Fibroblast of upper back skin (primary cell): ENCODE results near the gene ZNF593.

ENCODE experiments used
- DNase-seq: peaks from one replicate; pipeline ENCODE4 v3.0.0-alpha.2; 2013

The ZNF593 gene

GRCh38 chr1:26171084-26172072 lies 1.7 kb downstream of the ZNF593 start, which contains the start of gene ZNF593OS:
Gene ZNF593OS, minus strand, starts transcription at chr1:26171832. Its CDS starts 171 bp downstream, at chr1:26171661.
- DNase-seq, result no peak

DNA sequence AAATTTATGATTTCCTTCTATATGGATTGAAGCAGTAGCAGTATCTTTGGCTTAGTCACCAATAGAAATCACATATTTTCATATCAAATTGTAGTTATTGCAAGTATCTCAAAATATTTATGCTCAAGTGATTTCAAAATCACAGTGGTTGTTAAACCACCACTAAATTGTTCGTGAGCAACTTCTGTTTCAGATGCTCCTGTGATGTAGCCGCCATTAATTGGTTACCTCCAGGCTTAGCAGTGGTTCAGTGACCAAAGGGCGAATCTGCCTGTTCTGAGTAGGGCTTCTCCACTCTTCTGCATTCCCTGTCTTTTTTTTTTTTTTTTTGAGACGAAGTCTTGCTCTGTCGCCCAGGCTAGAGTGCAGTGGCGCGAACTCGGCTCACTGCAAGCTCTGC lies 5.6 kb downstream of the ZNF593 start:
- no peak for DNase-seq

GRCh38 chr1:26177182-26177684 lies 7.5 kb downstream of the ZNF593 start, which contains the start of gene CNKSR1:
Gene CNKSR1, plus strand, starts transcription at chr1:26177491. Its CDS starts 57 bp downstream, at chr1:26177548.
- DNase-seq, result no peak

GRCh38 chr1:26180010-26180506 lies 10.3 kb downstream of the ZNF593 start:
- DNase-seq, result no peak

- DNase-seq, result no peak
These were observed 12.1 kb downstream of the ZNF593 start for GRCh38 chr1:26181586-26182382.

DNA sequence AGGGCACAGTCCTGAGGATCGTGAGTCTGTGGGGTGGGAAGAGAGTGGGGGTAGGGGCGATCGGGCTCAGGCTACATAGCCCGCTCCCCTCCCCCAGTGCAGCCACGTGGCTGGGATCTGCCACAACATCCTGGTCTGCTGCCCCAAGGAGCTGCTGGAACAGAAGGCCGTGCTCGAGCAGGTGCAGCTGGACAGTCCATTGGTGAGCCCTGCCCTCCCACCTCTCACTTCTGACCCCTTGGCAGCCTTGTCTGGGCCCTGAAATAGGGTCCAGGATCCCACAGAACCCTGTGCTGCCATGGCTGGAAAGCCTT lies 12.6 kb downstream of the ZNF593 start:
- no peak for DNase-seq

- no peak for DNase-seq
These were observed 14.4 kb downstream of the ZNF593 start for GRCh38 chr1:26184086-26184485.

DNA sequence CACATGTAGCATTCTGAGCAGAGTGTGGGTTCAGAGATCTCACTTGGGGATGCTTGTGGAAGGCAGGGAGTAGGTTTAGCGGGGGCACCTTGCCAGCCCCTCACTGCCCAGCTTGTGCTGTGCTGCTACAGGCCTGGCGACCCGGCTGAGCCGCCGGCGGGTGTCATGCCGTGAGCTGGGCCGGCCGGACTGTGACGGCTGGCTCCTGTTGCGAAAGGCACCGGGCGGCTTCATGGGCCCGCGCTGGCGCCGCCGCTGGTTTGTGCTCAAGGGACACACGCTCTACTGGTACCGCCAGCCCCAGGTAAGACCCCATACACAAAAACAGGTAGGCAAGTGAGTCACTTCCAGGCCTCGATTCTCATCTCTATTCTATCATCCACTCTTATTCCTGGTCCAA lies 15.2 kb downstream of the ZNF593 start:
- DNase-seq, result no peak

DNA sequence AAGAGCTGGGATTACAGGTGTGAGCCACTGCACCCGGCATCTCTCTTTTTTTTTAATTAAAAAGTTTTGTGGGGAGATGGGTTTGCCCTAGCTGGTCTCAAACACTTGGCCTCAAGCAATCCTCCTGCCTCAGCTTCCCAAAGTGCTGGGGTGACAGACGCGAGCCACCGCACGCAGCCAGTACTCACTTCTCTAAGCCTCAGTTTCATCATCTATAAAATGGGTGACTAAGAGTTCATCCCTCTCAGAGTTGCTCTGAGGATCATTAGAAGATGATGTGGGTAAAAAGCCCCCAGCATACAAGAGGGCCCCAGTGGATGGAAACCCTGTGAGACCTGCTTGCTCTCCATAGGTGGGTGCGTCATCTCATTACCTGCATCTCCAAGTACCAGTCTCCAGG lies 18.2 kb downstream of the ZNF593 start:
- DNase-seq, result no peak

- DNase-seq, result no peak
These were observed 18.8 kb downstream of the ZNF593 start for GRCh38 chr1:26188477-26188876.

GRCh38 chr1:26189331-26189730 lies 19.6 kb downstream of the ZNF593 start:
- DNase-seq, result no peak

DNA sequence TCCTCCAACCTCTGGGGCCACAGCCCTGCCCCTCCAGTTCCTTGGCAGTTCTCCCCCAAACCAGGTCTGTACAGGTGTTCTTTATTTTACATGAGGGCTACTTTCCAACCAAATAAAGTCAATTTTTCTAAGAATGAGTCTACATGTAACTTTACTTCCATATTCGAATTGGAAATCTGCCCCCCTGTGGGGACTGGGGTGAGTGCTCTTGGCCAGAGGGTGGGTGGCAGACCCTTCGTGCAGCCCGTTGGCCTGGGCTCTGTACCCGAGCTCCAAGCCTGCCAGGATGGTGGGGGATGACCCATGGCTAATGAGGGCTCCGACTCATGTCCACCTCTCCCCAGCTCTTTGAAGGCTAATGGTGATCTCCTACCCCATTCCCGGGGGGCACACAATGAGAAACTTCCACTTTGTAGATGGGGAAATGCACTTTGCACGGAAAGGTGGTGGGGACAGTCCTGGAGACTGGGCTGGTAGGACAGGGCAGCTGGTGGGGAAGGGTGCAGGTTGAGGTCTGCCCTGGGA lies 20.1 kb downstream of the ZNF593 start:
- no peak for DNase-seq

DNA sequence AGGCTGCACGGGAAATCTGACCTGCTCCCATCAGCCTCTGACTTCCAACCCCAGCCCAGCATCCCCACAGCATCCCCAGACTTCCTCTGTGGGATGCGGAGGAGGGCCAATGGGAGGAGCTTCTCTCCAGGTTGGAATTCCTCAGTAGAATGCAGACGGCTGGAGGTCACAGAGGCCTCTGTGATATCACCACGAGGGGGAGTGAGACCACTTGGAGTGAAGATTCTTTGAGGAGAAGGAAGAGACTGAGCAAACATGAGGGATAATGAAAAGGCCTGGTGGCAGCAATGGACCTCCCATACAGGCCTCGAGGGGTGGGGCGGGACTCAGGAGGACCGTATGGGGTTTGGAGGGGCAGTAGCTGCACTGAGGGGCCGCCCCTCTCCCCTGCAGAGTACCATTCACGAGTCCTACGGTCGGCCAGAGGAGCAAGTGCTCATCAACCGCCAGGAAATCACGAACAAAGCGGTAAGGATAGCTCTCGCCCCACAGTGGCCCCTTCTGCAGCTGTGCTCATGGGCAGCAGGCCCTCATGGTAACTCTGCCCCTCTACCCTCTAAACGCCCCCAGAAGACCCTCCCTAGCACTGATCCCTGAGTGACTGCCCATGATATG lies 20.8 kb downstream of the ZNF593 start, which contains the start of gene CATSPER4:
Gene CATSPER4, plus strand, starts transcription at position 230 of the 615 bp plus-strand sequence. Its CDS starts 26 bp downstream, at position 256.
- DNase-seq, result peak; percentile 36

GRCh38 chr1:26191739-26192138 lies 22.0 kb downstream of the ZNF593 start:
- DNase-seq, result no peak

- DNase-seq, result no peak
These were observed 26.1 kb downstream of the ZNF593 start for GRCh38 chr1:26195805-26196204.

GRCh38 chr1:26197301-26197700 lies 27.6 kb downstream of the ZNF593 start:
- DNase-seq, result no peak

DNA sequence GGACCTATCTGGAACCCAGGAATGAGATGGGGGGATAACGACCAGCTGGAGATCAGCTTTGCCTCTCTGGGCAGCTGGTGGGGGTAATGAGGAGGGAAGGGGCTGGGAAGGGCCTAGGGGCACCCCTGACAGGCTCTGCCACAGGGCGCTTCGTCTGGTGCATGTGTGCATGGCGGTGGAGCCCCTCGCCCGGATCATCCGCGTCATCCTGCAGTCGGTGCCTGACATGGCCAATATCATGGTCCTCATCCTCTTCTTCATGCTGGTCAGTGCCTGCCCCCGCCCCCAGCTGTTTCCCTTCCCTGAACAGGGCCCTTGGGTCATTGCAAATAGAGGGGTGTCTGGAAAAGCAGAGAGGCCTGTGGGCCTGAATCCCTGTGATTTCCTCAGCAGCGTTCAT lies 28.1 kb downstream of the ZNF593 start:
- DNase-seq, result no peak

DNA sequence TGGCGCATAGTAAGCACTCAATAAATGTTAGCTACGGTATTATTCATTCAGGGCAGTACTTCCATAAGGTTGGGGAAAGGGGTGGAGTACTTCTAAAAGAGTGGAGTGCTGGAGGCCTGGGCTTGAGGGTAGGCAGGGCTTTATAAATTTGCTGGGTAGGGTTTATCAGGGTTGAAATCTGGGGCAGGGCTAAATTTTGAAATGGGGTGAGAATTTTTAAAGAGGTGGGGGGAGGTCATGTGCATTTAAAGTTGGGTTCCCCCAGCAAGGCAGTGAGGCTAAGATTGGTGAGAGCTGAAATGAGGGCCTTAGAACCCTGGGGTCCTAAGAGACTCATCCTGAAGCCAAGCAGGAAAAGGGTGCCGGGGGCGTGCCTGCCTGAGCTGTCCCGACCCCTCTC lies 30.7 kb downstream of the ZNF593 start:
- DNase-seq, result no peak

- DNase-seq, result no peak
These were observed 34.1 kb downstream of the ZNF593 start for GRCh38 chr1:26203642-26204318.

GRCh38 chr1:26210147-26210870 lies 40.6 kb downstream of the ZNF593 start:
- no peak for DNase-seq

DNA sequence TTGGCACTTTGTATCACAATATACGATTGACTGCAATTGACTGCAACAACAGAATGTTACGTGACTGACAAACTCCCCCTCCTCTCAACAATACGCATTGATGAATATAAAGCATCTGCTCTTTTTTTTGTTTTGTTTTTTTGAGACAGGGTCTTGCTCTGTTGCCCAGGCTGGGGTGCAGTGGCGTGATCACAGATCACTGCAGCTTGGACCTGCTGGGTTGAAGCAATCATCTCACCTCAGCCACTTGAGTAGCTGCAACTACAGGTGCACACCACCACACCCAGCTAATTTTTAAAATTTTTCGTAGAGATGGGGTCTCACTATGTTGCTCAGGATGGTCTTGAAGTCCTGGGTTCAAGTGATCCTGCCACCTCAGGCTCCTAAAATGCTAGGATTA lies 43.0 kb downstream of the ZNF593 start:
- no peak for DNase-seq
